ENCODE data around the gene DPYSL5.

DNA sequence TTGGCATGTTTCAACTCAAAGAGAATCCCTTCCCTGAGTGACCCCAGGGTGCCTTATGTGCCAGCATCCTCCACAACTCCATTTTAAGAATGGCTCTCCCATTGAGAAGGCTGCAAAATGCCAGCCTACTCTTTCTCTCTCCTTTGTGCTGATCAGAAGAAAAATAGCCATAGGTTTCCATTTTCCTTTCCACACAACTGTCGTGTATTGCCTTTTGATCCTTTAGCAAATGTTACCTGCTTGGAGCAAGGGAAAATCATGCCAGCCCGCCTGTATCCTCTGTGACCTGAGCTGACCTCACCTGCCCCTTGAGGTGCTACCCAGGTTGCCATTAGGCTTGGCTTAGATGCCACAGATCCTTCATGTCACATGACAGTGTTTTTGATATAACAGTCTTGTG is 38.8 kb downstream of the DPYSL5 start:
- TF ChIP-seq YY1 (IDR thresholded peaks at IDR 0.05) (no peak), TAF1 (conservative IDR thresholded peaks at IDR 0.05) (no peak), SP1 (IDR thresholded peaks at IDR 0.05) (no peak), JUND (IDR thresholded peaks at IDR 0.05) (no peak), HNF4A (conservative IDR thresholded peaks at IDR 0.05) (no peak), FOXA2 (IDR thresholded peaks at IDR 0.05) (no peak), EGR1 (IDR thresholded peaks at IDR 0.05; ENCODE audit: low read depth in 2 of 2) (no peak), RAD21 (IDR thresholded peaks at IDR 0.05) (no peak)
- TF ChIP-seq, protein P1, sequence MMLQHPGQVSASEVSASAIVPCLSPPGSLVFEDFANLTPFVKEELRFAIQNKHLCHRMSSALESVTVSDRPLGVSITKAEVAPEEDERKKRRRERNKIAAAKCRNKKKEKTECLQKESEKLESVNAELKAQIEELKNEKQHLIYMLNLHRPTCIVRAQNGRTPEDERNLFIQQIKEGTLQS (IDR thresholded peaks at IDR 0.05): no peak
- TF ChIP-seq, protein P2, sequence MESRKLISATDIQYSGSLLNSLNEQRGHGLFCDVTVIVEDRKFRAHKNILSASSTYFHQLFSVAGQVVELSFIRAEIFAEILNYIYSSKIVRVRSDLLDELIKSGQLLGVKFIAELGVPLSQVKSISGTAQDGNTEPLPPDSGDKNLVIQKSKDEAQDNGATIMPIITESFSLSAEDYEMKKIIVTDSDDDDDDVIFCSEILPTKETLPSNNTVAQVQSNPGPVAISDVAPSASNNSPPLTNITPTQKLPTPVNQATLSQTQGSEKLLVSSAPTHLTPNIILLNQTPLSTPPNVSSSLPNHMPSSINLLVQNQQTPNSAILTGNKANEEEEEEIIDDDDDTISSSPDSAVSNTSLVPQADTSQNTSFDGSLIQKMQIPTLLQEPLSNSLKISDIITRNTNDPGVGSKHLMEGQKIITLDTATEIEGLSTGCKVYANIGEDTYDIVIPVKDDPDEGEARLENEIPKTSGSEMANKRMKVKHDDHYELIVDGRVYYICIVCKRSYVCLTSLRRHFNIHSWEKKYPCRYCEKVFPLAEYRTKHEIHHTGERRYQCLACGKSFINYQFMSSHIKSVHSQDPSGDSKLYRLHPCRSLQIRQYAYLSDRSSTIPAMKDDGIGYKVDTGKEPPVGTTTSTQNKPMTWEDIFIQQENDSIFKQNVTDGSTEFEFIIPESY (IDR thresholded peaks at IDR 0.05): no peak
- TF ChIP-seq, protein P3, sequence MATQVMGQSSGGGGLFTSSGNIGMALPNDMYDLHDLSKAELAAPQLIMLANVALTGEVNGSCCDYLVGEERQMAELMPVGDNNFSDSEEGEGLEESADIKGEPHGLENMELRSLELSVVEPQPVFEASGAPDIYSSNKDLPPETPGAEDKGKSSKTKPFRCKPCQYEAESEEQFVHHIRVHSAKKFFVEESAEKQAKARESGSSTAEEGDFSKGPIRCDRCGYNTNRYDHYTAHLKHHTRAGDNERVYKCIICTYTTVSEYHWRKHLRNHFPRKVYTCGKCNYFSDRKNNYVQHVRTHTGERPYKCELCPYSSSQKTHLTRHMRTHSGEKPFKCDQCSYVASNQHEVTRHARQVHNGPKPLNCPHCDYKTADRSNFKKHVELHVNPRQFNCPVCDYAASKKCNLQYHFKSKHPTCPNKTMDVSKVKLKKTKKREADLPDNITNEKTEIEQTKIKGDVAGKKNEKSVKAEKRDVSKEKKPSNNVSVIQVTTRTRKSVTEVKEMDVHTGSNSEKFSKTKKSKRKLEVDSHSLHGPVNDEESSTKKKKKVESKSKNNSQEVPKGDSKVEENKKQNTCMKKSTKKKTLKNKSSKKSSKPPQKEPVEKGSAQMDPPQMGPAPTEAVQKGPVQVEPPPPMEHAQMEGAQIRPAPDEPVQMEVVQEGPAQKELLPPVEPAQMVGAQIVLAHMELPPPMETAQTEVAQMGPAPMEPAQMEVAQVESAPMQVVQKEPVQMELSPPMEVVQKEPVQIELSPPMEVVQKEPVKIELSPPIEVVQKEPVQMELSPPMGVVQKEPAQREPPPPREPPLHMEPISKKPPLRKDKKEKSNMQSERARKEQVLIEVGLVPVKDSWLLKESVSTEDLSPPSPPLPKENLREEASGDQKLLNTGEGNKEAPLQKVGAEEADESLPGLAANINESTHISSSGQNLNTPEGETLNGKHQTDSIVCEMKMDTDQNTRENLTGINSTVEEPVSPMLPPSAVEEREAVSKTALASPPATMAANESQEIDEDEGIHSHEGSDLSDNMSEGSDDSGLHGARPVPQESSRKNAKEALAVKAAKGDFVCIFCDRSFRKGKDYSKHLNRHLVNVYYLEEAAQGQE (IDR thresholded peaks at IDR 0.05): no peak
- TF ChIP-seq, protein P4, sequence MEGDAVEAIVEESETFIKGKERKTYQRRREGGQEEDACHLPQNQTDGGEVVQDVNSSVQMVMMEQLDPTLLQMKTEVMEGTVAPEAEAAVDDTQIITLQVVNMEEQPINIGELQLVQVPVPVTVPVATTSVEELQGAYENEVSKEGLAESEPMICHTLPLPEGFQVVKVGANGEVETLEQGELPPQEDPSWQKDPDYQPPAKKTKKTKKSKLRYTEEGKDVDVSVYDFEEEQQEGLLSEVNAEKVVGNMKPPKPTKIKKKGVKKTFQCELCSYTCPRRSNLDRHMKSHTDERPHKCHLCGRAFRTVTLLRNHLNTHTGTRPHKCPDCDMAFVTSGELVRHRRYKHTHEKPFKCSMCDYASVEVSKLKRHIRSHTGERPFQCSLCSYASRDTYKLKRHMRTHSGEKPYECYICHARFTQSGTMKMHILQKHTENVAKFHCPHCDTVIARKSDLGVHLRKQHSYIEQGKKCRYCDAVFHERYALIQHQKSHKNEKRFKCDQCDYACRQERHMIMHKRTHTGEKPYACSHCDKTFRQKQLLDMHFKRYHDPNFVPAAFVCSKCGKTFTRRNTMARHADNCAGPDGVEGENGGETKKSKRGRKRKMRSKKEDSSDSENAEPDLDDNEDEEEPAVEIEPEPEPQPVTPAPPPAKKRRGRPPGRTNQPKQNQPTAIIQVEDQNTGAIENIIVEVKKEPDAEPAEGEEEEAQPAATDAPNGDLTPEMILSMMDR (IDR thresholded peaks at IDR 0.05; ENCODE audit: low read depth, low read length, missing input control): no peak

Data from liver (tissue), 3 donors.